ENCODE data around the gene ERI3. TPM values are rescaled to one million over a fixed set of nuclear protein-coding genes. Genes with fewer than 3 reads are reported as not detected.

ERI3 gene
- total RNA-seq, 1 experiment from 2014 or later = 74.2 TPM

GRCh38 chr1:44297695-44298400, 57.2 kb downstream of the ERI3 start:
- ChIA-PET CTCF (no interaction called here), POLR2A (no interaction called here)
- BruUV-seq (replicated peaks) = no TSS peak

More at GRCh38 chr1:44297695-44298400, 57.2 kb downstream of the ERI3 start:
- RAD21 ChIA-PET (ENCODE audit: low non-redundant PET in 1 of 2, low total read pairs in 2 of 2, uncharacterized antibody in 2 of 2, unreplicated experiment in 2 of 2) = no interaction called here
- H3K4me2 ChIP-seq (ENCODE audit: low read length) = no peak overlapping the region
- no peaks in the 10 kb centered on the region for H3K79me2 ChIP-seq (ENCODE audit: insufficient read depth, low read length)
- H2AFZ ChIP-seq (ENCODE audit: low read depth, low read length, poor library complexity, severe bottlenecking) = no peak overlapping the region
- intact Hi-C loops (cut with micrococcal nuclease) = no loop called here
- H3K27ac ChIP-seq (ENCODE audit: low read depth, low read length) = no peak overlapping the region
- H3K4me1 ChIP-seq (ENCODE audit: control insufficient read depth in 1 of 2, insufficient read depth in 2 of 2, low read length in 2 of 2) = no peaks in the 10 kb centered on the region
- H4K20me1 ChIP-seq (ENCODE audit: insufficient read depth) = no peaks in the 10 kb centered on the region
- TF ChIP-seq ZBTB33 (IDR thresholded peaks at IDR 0.05; ENCODE audit: extremely low read depth, insufficient replicate concordance, low read length) (no peak), EGR1 (IDR thresholded peaks at IDR 0.05; ENCODE audit: low read depth) (no peak), CBX3 (IDR thresholded peaks at IDR 0.05; ENCODE audit: low read depth) (no peak), POLR2A (IDR thresholded peaks at IDR 0.05; ENCODE audit: borderline replicate concordance, extremely low read depth, insufficient read depth, insufficient read length) (no peak), RAD21 (IDR thresholded peaks at IDR 0.05; ENCODE audit: low read depth) (no peak), CEBPB (IDR thresholded peaks at IDR 0.05; ENCODE audit: low read depth) (no peak), ATF3 (IDR thresholded peaks at IDR 0.05) (no peak), ELF1 (IDR thresholded peaks at IDR 0.05; ENCODE audit: borderline replicate concordance, low read depth) (no peak), ZNF274 (IDR thresholded peaks at IDR 0.05; ENCODE audit: low read depth, low read length) (no peak), TCF7L2 (IDR thresholded peaks at IDR 0.05; ENCODE audit: borderline replicate concordance, extremely low read depth, insufficient read depth, insufficient read length) (no peak), REST (IDR thresholded peaks at IDR 0.05; ENCODE audit: low read depth) (no peak), SRF (IDR thresholded peaks at IDR 0.05; ENCODE audit: low read depth) (no peak), FOSL1 (IDR thresholded peaks at IDR 0.05; ENCODE audit: low read depth) (no peak), YY1 (IDR thresholded peaks at IDR 0.05; ENCODE audit: extremely low read depth, insufficient replicate concordance, low read depth, low read length) (no peak), CTCF (IDR thresholded peaks at IDR 0.05 in 2 of 3, conservative IDR thresholded peaks at IDR 0.05 in 1 of 3; ENCODE audit: borderline replicate concordance in 1 of 3, insufficient read depth in 1 of 3, low read depth in 2 of 3, low read length in 2 of 3) (no peak), JUND (IDR thresholded peaks at IDR 0.05) (no peak), EZH2 (IDR thresholded peaks at IDR 0.05) (no peak)
- no peaks in the 10 kb centered on the region for H3K9me3 ChIP-seq (ENCODE audit: control insufficient read depth in 1 of 2, insufficient read depth in 1 of 2, low read depth in 1 of 2, low read length in 2 of 2)
- DNase-seq (ENCODE audit: low read depth, low spot score) (no peak), ATAC-seq (no peak)
- peaks cover 5 to 11% of the 10 kb centered on the region in 2 experiments; a peak in 3 of 4 replicates for H3K36me3 ChIP-seq (ENCODE audit: control insufficient read depth in 1 of 2, insufficient read depth in 2 of 2, low read length in 2 of 2)
- no peak overlapping the region for H3K4me3 ChIP-seq (replicated peaks in 1 of 2; ENCODE audit: low read depth in 1 of 2, low read length in 2 of 2)
- H3K27me3 ChIP-seq (ENCODE audit: insufficient read depth, low read length) = no peaks in the 10 kb centered on the region
- no peaks in the 10 kb centered on the region for H3K9me2 ChIP-seq (ENCODE audit: insufficient read depth)
- H3K9ac ChIP-seq (ENCODE audit: low read length) = no peak overlapping the region

Data from HCT116 (cell line).